ENCODE results near the gene OR51D1.

Gene OR51D1

GRCh38 chr11:4644233-4644632 is 7.0 kb downstream of the OR51D1 start:
- no peak for DNase-seq (ENCODE audit: low read depth in 2 of 3, low spot score in 1 of 3)

DNA sequence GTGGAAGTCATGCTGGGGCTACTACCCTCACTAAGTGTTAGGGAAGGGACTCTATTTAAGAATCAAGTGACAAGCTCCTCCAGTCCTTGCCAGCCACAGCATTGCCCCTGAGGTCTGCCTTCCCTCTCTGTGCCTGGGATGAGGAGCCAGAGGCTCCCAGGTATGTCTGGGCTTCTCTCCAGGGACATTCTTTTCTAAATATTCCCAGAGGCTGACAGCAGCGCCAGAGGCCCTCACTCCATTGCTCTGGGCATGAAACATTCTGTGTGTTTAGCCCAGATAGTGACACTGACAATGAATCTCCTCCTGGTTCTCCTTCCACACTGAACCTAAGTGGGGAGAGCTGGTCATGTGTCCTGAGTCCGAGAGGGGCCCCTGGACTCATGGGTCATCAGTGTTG is 8.7 kb downstream of the OR51D1 start:
- DNase-seq (ENCODE audit: low read depth in 2 of 3, low spot score in 1 of 3) = no peak

- DNase-seq (ENCODE audit: low read depth in 2 of 3, low spot score in 1 of 3) = no peak
Measured at GRCh38 chr11:4647766-4648165, 10.5 kb downstream of the OR51D1 start.

GRCh38 chr11:4654635-4655369 is 17.5 kb downstream of the OR51D1 start:
- no peak for DNase-seq (ENCODE audit: low read depth in 2 of 3, low spot score in 1 of 3)

- DNase-seq (ENCODE audit: low read depth in 2 of 3, low spot score in 1 of 3) = no peak
Measured at GRCh38 chr11:4658629-4659445, 21.6 kb downstream of the OR51D1 start.

DNA sequence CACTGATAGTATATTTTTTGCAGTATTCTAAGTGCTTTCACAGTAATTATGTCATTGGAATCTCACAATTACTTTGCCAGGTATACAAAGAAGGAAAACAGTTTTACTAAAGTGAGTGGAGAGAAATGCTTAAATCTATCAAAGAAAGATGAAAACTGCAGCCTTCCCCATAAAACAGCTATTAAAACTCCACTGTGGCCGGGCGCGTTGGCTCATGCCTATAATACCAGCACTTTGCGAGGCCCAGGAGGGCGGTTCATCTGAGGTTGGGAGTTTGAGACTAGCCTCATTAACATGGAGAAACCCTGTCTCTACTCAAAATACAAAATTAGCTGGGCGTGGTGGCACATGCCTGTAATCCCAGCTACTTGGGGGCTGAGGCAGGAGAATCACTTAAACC is 25.6 kb downstream of the OR51D1 start:
- DNase-seq (ENCODE audit: low read depth in 2 of 3, low spot score in 1 of 3) = no peak

DNA sequence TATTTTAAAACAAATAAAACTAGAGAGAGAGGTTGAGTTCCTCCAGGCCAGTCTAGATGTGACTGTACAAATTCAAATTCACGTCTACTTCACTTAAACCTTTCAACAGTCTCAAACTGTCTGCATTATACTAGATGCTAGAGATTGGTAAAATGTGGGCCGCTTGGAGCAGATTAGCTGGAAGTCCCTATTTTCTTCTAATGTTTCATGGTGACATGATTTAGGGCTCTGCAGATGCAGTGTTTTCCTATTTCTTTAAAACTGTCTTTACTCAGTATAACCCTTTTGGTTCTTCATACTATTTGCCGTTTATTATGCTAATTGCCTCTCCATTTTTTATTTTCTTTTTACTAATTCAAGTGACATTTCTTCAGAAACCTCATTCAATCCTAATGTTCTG is 26.9 kb downstream of the OR51D1 start:
- no peak for DNase-seq (ENCODE audit: low read depth in 2 of 3, low spot score in 1 of 3)

DNA sequence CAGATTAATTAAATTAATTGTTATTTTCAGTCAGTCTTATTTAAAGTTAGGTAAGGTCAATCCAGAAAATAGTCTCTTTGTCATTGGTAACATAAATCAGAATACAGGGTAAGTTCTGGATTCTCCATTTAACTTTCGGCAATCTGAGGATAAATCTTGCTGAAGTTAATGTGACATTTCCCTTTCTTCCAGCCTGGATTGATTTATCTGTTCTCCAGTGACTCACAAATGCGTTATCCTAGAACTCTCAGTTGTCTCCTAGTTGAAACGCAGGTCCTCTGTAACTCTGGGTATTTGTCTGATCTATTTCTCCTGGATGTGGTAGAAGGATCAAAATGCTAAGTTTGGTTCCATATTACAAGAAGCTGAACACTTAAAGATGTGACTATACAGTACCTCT is 27.5 kb downstream of the OR51D1 start:
- DNase-seq (ENCODE audit: low read depth in 2 of 3, low spot score in 1 of 3) = no peak

- DNase-seq (ENCODE audit: low read depth in 2 of 3, low spot score in 1 of 3) = no peak
Measured at GRCh38 chr11:4665424-4665823, 28.1 kb downstream of the OR51D1 start.

GRCh38 chr11:4671741-4672140 is 34.5 kb downstream of the OR51D1 start:
- no peak for DNase-seq (ENCODE audit: low read depth in 2 of 3, low spot score in 1 of 3)

- no peak for DNase-seq (ENCODE audit: low read depth in 2 of 3, low spot score in 1 of 3)
Measured at GRCh38 chr11:4672470-4672869, 35.2 kb downstream of the OR51D1 start.

DNA sequence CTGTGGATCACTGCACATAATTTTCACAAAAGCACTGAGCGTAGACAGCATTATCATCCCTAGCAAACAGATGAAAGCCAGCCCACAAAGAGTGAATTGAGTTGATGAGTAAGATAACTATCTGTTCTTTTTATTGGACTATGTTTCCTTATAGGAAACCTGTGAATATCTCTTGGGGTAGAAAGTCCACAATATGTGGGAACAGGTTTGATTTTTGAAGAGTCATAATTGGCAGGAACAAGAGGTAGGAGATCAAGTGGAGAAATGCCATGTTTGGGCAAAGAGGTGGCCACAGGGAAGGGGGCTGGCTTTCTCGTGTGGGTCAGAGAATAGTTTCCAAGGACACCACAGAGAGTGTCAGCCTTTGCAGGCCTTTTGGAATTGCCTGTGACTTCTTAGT is 36.5 kb downstream of the OR51D1 start:
- DNase-seq (ENCODE audit: low read depth in 2 of 3, low spot score in 1 of 3) = no peak

DNA sequence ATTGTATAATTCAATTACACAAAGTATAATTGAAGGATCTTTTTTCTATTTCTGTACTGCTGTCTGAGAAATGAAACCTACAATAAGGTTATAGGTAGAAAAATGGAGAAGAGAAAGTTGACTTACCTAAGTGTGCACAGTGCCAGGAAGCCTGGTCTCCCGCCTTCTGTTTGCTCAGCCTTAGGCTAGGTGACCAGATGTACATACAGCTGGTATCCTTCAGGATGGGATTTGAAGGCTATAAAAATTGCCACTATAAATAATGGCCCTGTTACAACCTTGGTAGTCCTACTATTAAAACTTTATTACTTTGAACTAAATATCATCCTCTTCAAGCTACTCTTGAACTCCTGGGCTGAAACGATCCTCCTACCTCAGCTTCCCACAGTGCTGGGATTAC is 40.7 kb downstream of the OR51D1 start:
- DNase-seq (ENCODE audit: low read depth in 2 of 3, low spot score in 1 of 3) = no peak

GRCh38 chr11:4680341-4680740 is 43.1 kb downstream of the OR51D1 start:
- DNase-seq (ENCODE audit: low read depth in 2 of 3, low spot score in 1 of 3) = no peak

DNA sequence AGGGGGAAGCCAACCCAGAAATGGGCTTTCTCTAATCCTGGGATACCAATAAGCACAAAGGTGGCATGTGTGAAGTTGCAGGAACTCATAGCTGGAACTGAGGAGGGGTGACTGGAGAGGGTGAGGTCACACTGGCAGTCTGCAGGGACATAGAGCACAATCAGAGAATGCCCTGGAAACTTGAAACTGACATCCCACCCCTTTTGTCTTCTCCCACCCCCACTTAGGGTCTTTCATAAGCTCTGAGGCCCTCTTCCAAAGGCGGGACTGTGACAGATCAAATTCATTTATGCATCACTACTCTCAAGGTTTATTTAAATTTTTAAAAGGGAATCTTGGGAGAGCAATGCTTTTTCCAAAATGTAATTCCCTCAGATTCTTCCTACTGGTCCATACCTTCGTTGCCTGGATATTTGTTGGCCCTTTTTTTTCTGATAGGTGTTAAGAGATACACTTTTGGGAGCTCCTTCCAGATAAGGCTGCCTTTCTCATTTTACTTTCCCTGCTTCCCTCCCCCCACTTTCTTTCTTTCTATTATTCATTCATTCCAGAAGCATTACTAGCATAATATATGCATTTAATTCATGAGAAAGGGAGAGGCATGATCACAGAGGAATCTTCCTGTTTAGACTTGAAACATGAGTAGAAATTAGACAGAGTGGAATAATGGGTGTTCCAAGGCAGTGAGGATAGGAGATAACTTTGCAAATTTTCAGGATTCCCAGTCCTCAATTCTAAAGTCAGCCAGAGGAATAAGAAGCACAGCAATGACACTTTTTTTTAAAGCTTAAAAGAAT is 45.5 kb downstream of the OR51D1 start:
- no peak for DNase-seq (ENCODE audit: low read depth in 2 of 3, low spot score in 1 of 3)

- DNase-seq (ENCODE audit: low read depth in 2 of 3, low spot score in 1 of 3) = no peak
Measured at GRCh38 chr11:4684631-4685285, 47.5 kb downstream of the OR51D1 start.
